ENCODE data around the gene CMC1. TPM values are rescaled to one million over a fixed set of nuclear protein-coding genes. Genes with fewer than 3 reads are reported as not detected.

The CMC1 gene
- total RNA-seq, 6 donors from 2014 or later, result 4.6 to 20.7 (median 14.1) TPM

DNA sequence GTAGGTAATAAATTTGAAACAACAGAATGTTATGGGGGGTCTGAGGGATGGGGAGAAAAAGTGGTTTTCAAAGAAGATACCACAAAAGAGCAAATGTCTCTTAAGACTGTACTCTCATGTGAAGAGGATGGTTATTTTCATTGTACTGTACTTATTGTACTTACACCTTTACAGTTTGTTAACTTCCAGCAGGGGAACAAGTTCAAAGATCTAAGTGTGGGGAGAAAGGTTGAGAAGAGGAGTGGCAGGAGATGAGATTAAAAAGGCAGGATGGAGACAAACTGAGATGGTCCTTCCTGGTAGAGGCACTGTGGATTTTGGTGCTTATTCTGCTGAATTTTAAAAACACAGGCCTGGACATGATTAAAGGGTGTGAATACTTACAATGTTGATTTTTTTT lies 101.7 kb downstream of the CMC1 start:
- peaks cover 16 to 56% (median 43%) of the 10 kb centered on the region in 4 donors for H3K4me1 ChIP-seq

DNA sequence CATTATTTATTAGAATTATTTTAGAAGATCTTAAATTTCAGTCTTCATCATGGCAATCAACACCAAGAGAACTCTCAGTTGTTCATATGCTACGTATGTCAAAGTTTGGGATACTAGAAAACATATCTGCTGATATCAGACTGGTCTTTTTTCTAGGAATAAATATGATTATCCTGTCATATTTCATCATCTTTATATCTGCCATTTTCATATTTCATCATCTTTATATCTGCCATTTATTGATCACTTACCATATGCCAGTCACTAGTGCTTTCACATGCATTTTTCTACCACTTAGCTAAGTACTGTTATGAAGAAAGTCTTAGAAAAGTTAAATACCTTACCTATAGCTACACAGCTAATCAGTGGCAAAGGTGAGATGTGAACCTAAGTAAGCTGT lies 104.3 kb downstream of the CMC1 start:
- TF ChIP-seq POLR2AphosphoS5 (IDR thresholded peaks at IDR 0.05), result no peak
- TF ChIP-seq EP300 (IDR thresholded peaks at IDR 0.05), result no peak
- TF ChIP-seq, protein P1, sequence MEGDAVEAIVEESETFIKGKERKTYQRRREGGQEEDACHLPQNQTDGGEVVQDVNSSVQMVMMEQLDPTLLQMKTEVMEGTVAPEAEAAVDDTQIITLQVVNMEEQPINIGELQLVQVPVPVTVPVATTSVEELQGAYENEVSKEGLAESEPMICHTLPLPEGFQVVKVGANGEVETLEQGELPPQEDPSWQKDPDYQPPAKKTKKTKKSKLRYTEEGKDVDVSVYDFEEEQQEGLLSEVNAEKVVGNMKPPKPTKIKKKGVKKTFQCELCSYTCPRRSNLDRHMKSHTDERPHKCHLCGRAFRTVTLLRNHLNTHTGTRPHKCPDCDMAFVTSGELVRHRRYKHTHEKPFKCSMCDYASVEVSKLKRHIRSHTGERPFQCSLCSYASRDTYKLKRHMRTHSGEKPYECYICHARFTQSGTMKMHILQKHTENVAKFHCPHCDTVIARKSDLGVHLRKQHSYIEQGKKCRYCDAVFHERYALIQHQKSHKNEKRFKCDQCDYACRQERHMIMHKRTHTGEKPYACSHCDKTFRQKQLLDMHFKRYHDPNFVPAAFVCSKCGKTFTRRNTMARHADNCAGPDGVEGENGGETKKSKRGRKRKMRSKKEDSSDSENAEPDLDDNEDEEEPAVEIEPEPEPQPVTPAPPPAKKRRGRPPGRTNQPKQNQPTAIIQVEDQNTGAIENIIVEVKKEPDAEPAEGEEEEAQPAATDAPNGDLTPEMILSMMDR (IDR thresholded peaks at IDR 0.05), result no peak
- TF ChIP-seq POLR2A (IDR thresholded peaks at IDR 0.05), result no peak
- ATAC-seq (ENCODE audit: low FRiP score in 2 of 2) (no peak), DNase-seq (no peak)
- WGBS, 2 donors, result 93 to 95% methylated on average over 1 of the region's 1 CpG
- no peaks in the 10 kb centered on the region for H3K27me3 ChIP-seq
- no peaks in the 10 kb centered on the region for H3K9me3 ChIP-seq
- H3K36me3 ChIP-seq, result no peaks in the 10 kb centered on the region
- peak overlapping the region in 1 of 4 donors; percentile 79 for H3K4me3 ChIP-seq
- H3K27ac ChIP-seq, result peak overlapping the region in 1 of 4 donors; percentile 98
- peaks cover 24 to 66% (median 50%) of the 10 kb centered on the region in 4 donors for H3K4me1 ChIP-seq

More for the DNA sequence above, 101.7 kb downstream of the CMC1 start:
- peaks cover 0 to 22% (median 7%) of the 10 kb centered on the region in 4 donors for H3K36me3 ChIP-seq
- no peak overlapping the region for H3K4me3 ChIP-seq
- no peaks in the 10 kb centered on the region for H3K9me3 ChIP-seq
- TF ChIP-seq, protein P1 (IDR thresholded peaks at IDR 0.05), result no peak
- no peak for TF ChIP-seq POLR2AphosphoS5 (IDR thresholded peaks at IDR 0.05)
- no peak for TF ChIP-seq EP300 (IDR thresholded peaks at IDR 0.05)
- no peak for TF ChIP-seq POLR2A (IDR thresholded peaks at IDR 0.05)
- peak overlapping the region in 1 of 4 donors; percentile 36 for H3K27ac ChIP-seq
- no peak for ATAC-seq (ENCODE audit: low FRiP score in 2 of 2)
- no peaks in the 10 kb centered on the region for H3K27me3 ChIP-seq
- no peak for DNase-seq

DNA sequence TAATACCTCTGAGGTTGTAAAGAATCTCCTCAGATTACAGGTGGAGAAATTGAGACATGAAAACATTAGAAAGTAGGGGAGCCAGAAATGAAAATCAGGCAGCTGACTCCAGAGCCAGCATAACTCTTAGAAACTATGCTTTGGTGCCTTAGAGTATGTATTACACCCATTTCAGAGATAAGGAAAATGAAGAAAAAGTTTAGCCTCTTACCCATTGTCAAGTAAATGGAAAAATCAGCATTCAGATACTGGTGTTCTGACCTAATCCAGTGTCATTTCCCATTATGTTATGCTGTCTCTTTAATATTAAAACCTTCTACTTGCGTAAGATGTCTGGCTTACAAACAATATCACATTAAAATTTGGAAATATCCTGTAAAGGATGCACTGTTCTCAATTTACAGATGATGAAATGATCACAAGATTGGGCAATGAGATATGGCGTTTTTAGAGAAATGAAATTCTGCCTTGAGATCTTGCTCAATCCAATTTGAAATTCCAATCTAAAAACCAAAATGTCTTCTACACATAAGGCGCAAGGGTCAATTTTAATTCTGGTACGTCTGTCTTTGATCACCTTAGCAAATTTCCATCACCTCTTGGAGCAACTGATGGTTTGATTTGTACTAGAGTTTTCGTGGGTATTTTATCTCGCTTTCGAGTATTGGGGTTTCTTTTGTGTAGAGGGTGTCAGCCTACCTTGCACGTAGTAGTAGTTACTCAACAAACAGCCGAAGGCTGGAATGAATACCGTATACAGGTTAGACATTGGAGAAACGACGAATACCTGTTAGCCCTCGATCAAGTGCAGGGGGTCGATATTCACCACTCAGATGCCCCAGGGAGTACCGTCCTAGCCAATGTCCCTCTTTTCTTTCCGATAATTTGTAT lies 106.2 kb downstream of the CMC1 start:
- peaks cover 0 to 3% (median under 1%) of the 10 kb centered on the region in 4 donors for H3K36me3 ChIP-seq
- peak overlapping the region; percentile 98 to 100 (median 99) for H3K27ac ChIP-seq
- WGBS, 2 donors, result 23 to 30% methylated on average over 16 of the region's 16 CpGs
- TF ChIP-seq, protein P1 (IDR thresholded peaks at IDR 0.05), result no peak
- TF ChIP-seq EP300 (IDR thresholded peaks at IDR 0.05) (peak in 3 of 4 donors; percentile 29 to 76 (median 70)), POLR2AphosphoS5 (IDR thresholded peaks at IDR 0.05) (peak in 1 of 2 donors; percentile 79), POLR2A (IDR thresholded peaks at IDR 0.05) (peak in 1 of 4 donors; percentile 58)
- H3K4me1 ChIP-seq, result peaks cover 24 to 53% (median 41%) of the 10 kb centered on the region in 4 donors
- ATAC-seq (ENCODE audit: low FRiP score in 2 of 2) (peak in 1 of 2 donors; percentile 53), DNase-seq (no peak)
- H3K4me3 ChIP-seq, result peak overlapping the region; percentile 34 to 82 (median 71)
- peaks cover 0 to 10% (median 7%) of the 10 kb centered on the region in 4 donors for H3K9me3 ChIP-seq
- H3K27me3 ChIP-seq, result no peaks in the 10 kb centered on the region

DNA sequence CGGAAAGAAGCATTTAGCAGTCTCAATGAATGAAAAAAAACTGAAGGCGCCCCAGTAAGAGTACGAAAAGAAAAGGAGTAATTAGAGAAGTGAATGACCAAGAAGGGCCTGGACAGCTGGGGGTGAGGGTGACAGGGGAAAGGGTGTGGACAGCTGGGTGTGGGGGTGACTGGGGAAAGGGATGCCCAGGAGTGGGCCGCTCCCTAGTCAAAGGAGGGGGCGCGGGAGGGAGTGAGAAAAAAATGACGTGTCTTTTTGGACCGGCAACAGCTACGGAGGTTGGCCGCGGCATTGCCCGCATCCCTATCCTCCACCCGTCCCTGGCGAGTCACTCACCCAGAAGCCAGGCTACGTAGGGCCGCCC lies 106.8 kb downstream of the CMC1 start:
- Histone ChIP-seq H3K27me3 (no peaks in the 10 kb centered on the region), H3K4me3 (peak overlapping the region; percentile 53 to 82 (median 71)), H3K27ac (peak overlapping the region; percentile 98 to 100 (median 99)), H3K4me1 (peaks cover 24 to 47% (median 35%) of the 10 kb centered on the region in 4 donors), H3K36me3 (peaks cover 0 to 8% (median 2%) of the 10 kb centered on the region in 4 donors), H3K9me3 (peaks cover 0 to 16% (median 12%) of the 10 kb centered on the region in 4 donors)
- 0 to 2% methylated on average over 12 to 14 of the region's 16 CpGs for WGBS, 2 donors
- peak; percentile 94 to 97 for ATAC-seq (ENCODE audit: low FRiP score in 2 of 2)
- DNase-seq, result no peak
- no peak for TF ChIP-seq POLR2A (IDR thresholded peaks at IDR 0.05)

Measured in upper lobe of left lung (tissue), 6 donors.